Dendritic cell treated with granulocyte-macrophage colony-stimulating factor and Interleukin-4, amounts not matched to agents 40 ng/mL and 50 ng/mL, for 4 days (primary cell): ENCODE data around the gene ENOX1.

Experiments used
- H3K27ac Mint-ChIP-seq: one replicate; pipeline ENCODE4 v1.8.0; 2022; ENCODE audit warnings: mild to moderate bottlenecking, mixed read lengths
- H3K27me3 Mint-ChIP-seq: one replicate; pipeline ENCODE4 v1.8.0; 2022; ENCODE audit warnings: mild to moderate bottlenecking, mixed read lengths
- H3K36me3 Mint-ChIP-seq: one replicate; pipeline ENCODE4 v1.8.0; 2022; ENCODE audit warnings: low read depth, mixed read lengths
- H3K4me1 Mint-ChIP-seq: one replicate; pipeline ENCODE4 v1.8.0; 2022; ENCODE audit warnings: low read depth, mixed read lengths
- H3K4me3 Mint-ChIP-seq: one replicate; pipeline ENCODE4 v1.8.0; 2022; ENCODE audit warnings: mild to moderate bottlenecking, moderate library complexity, mixed read lengths
- H3K9me3 Mint-ChIP-seq: one replicate; pipeline ENCODE4 v1.8.0; 2022; ENCODE audit warnings: mixed read lengths
- intact Hi-C: fragments of 100-400 bp; cut with micrococcal nuclease; formaldehyde crosslinking; loops from one replicate; pipeline ENCODE4 v1.15.0; 2022

The ENOX1 gene

GRCh38 chr13:43239275-43239840 is 547.4 kb downstream of the ENOX1 start:
- Mint-ChIP-seq H3K9me3 (no peaks in the 10 kb centered on the region), H3K4me3 (no peak overlapping the region), H3K27me3 (peaks cover 1% of the 10 kb centered on the region), H3K4me1 (peaks cover 16% of the 10 kb centered on the region), H3K36me3 (no peaks in the 10 kb centered on the region), H3K27ac (no peak overlapping the region)
- intact Hi-C loops: no loop called here

GRCh38 chr13:43238341-43239083 is 548.3 kb downstream of the ENOX1 start:
- Mint-ChIP-seq H3K27ac (no peak overlapping the region), H3K27me3 (peaks cover 1% of the 10 kb centered on the region), H3K4me1 (peaks cover 16% of the 10 kb centered on the region), H3K36me3 (no peaks in the 10 kb centered on the region), H3K9me3 (no peaks in the 10 kb centered on the region), H3K4me3 (no peak overlapping the region)
- intact Hi-C loops: no loop called here

GRCh38 chr13:43237616-43238015 is 549.2 kb downstream of the ENOX1 start:
- no peaks in the 10 kb centered on the region for H3K36me3 Mint-ChIP-seq
- intact Hi-C loops: no loop called here
- peaks cover 16% of the 10 kb centered on the region for H3K4me1 Mint-ChIP-seq
- no peak overlapping the region for H3K4me3 Mint-ChIP-seq
- H3K27me3 Mint-ChIP-seq: peaks cover 1% of the 10 kb centered on the region
- no peak overlapping the region for H3K27ac Mint-ChIP-seq
- no peaks in the 10 kb centered on the region for H3K9me3 Mint-ChIP-seq

- no peak overlapping the region for H3K27ac Mint-ChIP-seq
- H3K27me3 Mint-ChIP-seq: peaks cover 1% of the 10 kb centered on the region
- H3K9me3 Mint-ChIP-seq: no peaks in the 10 kb centered on the region
- no peak overlapping the region for H3K4me3 Mint-ChIP-seq
- no peaks in the 10 kb centered on the region for H3K36me3 Mint-ChIP-seq
- intact Hi-C loops: no loop called here
- H3K4me1 Mint-ChIP-seq: peaks cover 13% of the 10 kb centered on the region
These were observed 551.7 kb downstream of the ENOX1 start for GRCh38 chr13:43235028-43235427.

- H3K27me3 Mint-ChIP-seq: peaks cover 1% of the 10 kb centered on the region
- intact Hi-C loops: no loop called here
- no peak overlapping the region for H3K27ac Mint-ChIP-seq
- H3K4me3 Mint-ChIP-seq: no peak overlapping the region
- no peaks in the 10 kb centered on the region for H3K9me3 Mint-ChIP-seq
- peaks cover 23% of the 10 kb centered on the region for H3K4me1 Mint-ChIP-seq
- H3K36me3 Mint-ChIP-seq: no peaks in the 10 kb centered on the region
These were observed 553.9 kb downstream of the ENOX1 start for GRCh38 chr13:43232873-43233265.

- H3K27me3 Mint-ChIP-seq: peaks cover under 1% of the 10 kb centered on the region
- H3K9me3 Mint-ChIP-seq: no peaks in the 10 kb centered on the region
- H3K27ac Mint-ChIP-seq: no peak overlapping the region
- H3K4me3 Mint-ChIP-seq: no peak overlapping the region
- H3K4me1 Mint-ChIP-seq: peaks cover 17% of the 10 kb centered on the region
- intact Hi-C loops: no loop called here
- H3K36me3 Mint-ChIP-seq: no peaks in the 10 kb centered on the region
These were observed 554.5 kb downstream of the ENOX1 start for GRCh38 chr13:43232144-43232872.

- Mint-ChIP-seq H3K4me3 (no peak overlapping the region), H3K9me3 (no peaks in the 10 kb centered on the region), H3K36me3 (no peaks in the 10 kb centered on the region), H3K27ac (no peak overlapping the region), H3K4me1 (peaks cover 16% of the 10 kb centered on the region), H3K27me3 (peaks cover 3% of the 10 kb centered on the region)
- intact Hi-C loops: no loop called here
These were observed 555.8 kb downstream of the ENOX1 start for GRCh38 chr13:43230989-43231388.

- intact Hi-C loops: no loop called here
- no peak overlapping the region for H3K4me3 Mint-ChIP-seq
- peak overlapping the region; percentile 6 for H3K27ac Mint-ChIP-seq
- peaks cover 16% of the 10 kb centered on the region for H3K4me1 Mint-ChIP-seq
- H3K27me3 Mint-ChIP-seq: peaks cover 5% of the 10 kb centered on the region
- no peaks in the 10 kb centered on the region for H3K36me3 Mint-ChIP-seq
- H3K9me3 Mint-ChIP-seq: no peaks in the 10 kb centered on the region
These were observed 557.3 kb downstream of the ENOX1 start for GRCh38 chr13:43229506-43229905.

- intact Hi-C loops: no loop called here
These were observed 559.1 kb downstream of the ENOX1 start for GRCh38 chr13:43227721-43228120.

GRCh38 chr13:43223216-43223615 is 563.6 kb downstream of the ENOX1 start:
- Mint-ChIP-seq H3K27ac (no peak overlapping the region), H3K27me3 (peaks cover 7% of the 10 kb centered on the region), H3K36me3 (no peaks in the 10 kb centered on the region), H3K4me3 (no peak overlapping the region), H3K4me1 (no peaks in the 10 kb centered on the region), H3K9me3 (no peaks in the 10 kb centered on the region)
- intact Hi-C loops: no loop called here

More at GRCh38 chr13:43227721-43228120, 559.1 kb downstream of the ENOX1 start:
- Mint-ChIP-seq H3K9me3 (no peaks in the 10 kb centered on the region), H3K4me3 (no peak overlapping the region), H3K4me1 (peaks cover 16% of the 10 kb centered on the region), H3K36me3 (no peaks in the 10 kb centered on the region), H3K27me3 (peaks cover 7% of the 10 kb centered on the region), H3K27ac (no peak overlapping the region)

GRCh38 chr13:43222086-43222485 is 564.7 kb downstream of the ENOX1 start:
- no peaks in the 10 kb centered on the region for H3K9me3 Mint-ChIP-seq
- H3K4me3 Mint-ChIP-seq: no peak overlapping the region
- intact Hi-C loops: no loop called here
- H3K36me3 Mint-ChIP-seq: no peaks in the 10 kb centered on the region
- H3K27ac Mint-ChIP-seq: no peak overlapping the region
- no peaks in the 10 kb centered on the region for H3K4me1 Mint-ChIP-seq
- peaks cover 7% of the 10 kb centered on the region for H3K27me3 Mint-ChIP-seq

GRCh38 chr13:43221611-43222010 is 565.2 kb downstream of the ENOX1 start:
- Mint-ChIP-seq H3K36me3 (no peaks in the 10 kb centered on the region), H3K4me1 (no peaks in the 10 kb centered on the region), H3K9me3 (no peaks in the 10 kb centered on the region), H3K27me3 (peaks cover 6% of the 10 kb centered on the region), H3K4me3 (no peak overlapping the region), H3K27ac (no peak overlapping the region)
- intact Hi-C loops: no loop called here

- H3K36me3 Mint-ChIP-seq: no peaks in the 10 kb centered on the region
- no peak overlapping the region for H3K4me3 Mint-ChIP-seq
- no peaks in the 10 kb centered on the region for H3K4me1 Mint-ChIP-seq
- no peaks in the 10 kb centered on the region for H3K9me3 Mint-ChIP-seq
- H3K27ac Mint-ChIP-seq: no peak overlapping the region
- peaks cover 4% of the 10 kb centered on the region for H3K27me3 Mint-ChIP-seq
- intact Hi-C loops: no loop called here
These were observed 565.7 kb downstream of the ENOX1 start for GRCh38 chr13:43220873-43221595.

GRCh38 chr13:43214124-43214523 is 572.6 kb downstream of the ENOX1 start:
- Mint-ChIP-seq H3K9me3 (no peaks in the 10 kb centered on the region), H3K36me3 (no peaks in the 10 kb centered on the region), H3K27ac (no peak overlapping the region), H3K4me3 (no peak overlapping the region), H3K4me1 (no peaks in the 10 kb centered on the region), H3K27me3 (no peaks in the 10 kb centered on the region)
- intact Hi-C loops: no loop called here
